ENCODE data around the gene C2CD4C.
"Not testable (repeated sequence)": the region's sequence is repeated elsewhere in the genome, so short reads cannot be mapped to it uniquely, and the experiment has no call there.

The C2CD4C gene

DNA sequence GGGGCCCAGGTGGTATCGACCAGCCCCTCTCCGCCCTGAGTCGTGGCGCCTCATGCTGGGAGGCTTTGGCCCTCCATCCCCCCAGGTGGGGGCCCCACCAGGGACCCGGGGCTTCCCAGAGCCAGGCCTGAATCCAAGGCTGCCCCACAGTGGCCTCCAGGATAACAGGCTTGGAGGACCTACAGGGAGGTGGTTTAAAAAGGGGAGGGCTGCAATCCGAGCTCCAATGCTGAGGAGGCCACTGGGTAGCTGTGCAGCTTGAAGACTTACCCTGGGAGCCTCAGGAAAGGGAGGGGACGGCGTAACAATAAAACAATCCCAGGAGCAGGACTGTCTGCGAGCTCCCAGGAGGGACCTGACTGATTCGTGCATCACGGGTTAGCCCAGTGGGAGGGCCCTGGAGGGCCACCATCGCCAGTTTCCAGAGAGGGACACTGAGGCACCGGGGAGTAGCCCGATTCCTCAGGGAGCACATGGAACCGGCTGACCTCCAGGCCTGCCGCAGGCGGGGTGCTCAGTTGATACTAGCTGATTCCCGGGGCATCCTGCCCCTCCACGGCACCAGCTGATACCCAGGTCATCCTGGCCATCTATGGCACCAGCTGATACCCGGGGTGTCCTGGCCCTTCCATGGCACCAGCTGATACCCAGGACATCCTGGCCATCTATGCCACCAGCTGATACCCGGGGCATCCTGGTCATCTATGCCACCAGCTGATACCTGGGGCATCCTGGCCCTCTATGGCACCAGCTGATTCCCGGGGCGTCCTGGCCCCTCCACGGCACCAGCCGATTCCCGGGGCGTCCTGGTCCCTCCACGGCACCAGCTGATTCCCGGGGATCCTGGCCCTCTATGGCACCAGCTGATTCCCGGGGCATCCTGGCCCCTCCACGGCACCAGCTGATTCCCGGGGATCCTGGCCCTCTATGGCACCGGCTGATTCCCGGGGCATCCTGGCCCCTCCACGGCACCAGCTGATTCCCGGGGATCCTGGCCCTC lies 3.7 kb upstream of the C2CD4C start:
- no peak for FAIRE-seq

DNA sequence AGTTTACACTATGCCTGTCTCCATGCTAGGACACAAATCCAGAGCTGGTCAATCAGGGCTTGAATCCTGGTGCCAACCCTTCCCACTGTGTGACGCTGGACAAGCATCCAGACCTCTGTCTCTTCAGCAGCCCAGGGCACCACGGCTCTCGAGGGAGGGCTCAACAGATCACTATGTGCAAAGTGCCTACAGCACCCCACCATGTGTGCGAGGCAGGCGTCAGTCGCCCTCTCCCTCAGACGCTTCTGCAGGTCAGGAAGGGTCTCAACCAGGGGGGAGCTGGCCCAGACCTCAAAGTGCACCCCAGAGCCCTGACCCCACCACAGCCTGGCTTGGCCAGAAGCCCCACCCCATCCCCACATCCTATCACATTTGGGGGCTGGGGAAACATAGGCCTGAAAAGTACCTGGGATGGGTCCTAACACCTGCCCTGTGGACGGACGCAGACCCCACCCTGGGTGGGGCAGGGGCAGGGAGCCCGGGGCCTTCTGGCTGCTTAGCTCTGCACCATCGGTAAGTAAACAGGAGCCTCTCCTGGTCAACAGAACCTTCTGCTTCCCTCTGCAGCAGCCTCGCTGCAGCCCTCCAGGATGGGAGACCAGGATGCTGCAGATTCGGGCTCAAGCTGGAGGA lies 2.9 kb upstream of the C2CD4C start:
- FAIRE-seq = no peak

GRCh38 chr19:411121-411722 lies 2.3 kb upstream of the C2CD4C start:
- FAIRE-seq = not testable (repeated sequence)

DNA sequence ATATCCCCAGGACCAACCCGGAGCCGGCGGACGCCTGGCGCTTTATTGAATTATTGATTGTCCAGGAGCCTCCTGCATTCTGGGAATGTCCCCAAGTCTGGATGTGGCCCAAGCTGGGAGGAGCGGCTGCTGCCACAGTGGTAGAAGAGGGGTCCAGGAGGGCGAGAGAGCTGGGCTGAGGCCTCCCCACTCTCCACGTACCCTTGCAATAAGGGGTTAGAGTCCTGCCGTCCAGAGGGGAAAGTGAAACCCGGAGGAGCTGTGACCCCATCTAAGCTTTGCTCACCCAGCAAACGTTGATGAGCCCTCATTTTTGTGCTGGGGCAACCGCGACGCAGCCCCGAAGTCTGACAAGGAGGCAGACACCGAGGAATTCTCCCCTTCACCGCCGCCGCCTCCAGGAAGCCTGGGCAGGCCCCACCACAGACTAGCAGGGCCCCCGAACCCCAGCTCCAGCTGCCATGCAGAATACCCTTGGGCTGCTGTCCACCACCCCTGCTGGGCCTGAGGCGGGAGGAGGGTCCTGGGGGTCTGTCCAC lies 1.4 kb upstream of the C2CD4C start:
- no peak for FAIRE-seq

DNA sequence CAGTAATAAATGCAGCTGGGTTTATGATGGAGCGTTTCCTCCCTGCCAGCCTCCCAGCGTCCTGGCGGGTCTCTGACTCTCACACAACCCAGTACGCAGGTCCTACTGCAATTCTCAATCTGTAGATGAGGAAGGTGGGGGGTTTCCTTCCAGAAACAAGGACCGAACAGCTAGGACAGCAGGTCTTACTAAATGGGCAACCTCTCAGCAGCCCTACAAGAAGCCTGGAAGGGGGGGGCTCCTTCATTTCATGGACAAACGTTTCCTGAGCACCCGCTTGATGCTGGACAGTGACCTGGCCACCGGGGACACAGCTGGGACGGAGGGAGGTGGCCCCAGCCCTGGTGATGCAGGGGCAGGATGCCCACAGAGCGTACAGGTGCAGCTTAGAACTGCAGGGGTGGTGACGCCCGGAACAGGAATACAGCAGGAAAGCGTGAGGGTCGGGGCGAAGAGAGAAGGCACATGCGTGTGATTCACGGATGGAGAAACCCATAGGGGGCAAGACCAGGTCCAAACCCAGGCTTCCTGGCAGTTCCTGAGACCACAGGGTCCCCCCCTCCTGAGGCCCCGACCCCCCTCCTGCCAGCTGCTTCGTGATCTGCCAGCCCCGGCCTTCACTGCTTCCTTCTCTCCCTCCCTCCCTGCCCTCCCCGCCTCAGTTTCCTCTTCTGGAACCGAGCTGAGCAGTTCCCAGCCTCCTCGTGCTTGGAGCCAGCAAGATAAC lies 732 bp upstream of the C2CD4C start:
- no peak for FAIRE-seq

DNA sequence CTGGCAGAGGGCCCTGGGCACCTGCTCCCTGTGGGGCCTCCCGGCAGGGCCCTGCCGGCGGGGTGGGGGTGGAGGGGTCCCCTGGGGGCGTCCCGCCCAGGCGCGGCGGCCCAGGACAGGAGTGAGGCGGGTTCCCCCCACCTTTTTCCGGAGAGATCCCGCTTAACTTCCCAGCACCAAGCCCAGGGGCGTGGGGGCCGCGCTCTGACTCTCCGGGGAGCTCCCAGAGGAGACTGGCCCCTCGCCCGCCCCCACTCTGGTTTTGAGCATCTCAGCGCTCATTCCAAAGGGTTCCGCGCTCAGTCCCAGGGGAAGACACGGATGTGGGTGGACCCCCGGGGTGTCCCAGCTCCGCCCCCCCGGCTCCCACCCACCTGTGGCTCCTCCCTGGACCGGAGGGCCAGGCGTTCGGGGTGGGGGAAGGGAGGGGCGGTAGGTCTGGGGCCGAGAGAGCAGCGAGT lies 476 bp downstream of the C2CD4C start:
- no peak for FAIRE-seq

DNA sequence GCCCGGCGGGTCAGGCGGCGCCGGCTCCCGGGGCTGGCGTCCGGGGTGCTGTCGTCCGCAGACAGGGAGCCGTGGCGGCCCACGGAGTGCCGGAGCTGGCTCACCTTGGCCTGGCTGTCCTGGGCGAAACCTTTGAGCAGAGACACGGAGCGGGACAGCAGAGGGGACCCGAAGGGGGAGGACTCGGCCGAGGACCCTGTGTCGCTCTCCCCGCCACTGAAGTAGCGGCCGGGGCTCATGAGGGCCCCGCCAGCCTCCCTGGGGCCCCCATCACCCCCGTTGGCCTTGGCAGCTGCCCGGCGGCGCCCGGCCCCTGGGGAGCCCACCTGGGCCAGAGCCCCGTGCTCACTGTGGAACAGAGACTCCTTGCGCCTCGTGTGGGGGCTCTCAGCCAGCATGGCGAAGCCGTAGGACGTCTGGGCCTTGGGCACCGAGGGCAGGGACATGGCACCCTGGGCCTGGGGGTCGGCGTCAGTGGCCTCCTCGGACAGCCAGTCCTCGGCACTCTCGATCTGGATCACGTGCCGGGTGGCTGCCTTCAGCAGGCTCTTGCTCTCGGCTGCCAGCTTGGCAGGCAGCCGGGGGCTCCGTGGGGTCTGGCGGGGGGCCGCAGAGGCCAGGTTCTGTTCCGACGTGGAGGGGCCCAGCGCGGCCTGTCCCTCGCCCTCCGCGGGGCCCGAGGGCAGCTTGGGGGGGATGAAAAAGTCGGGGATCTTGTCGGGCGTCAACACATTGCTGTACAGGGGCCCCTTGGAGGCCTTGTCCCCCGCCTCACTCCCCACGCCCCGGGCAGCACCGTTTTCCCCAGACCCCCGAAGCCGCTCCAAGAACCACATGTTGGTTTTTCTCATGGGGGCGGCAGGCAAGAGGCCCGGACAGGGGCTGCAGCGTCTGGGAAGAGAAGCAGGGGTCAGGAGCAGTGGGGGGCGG lies 1.2 kb downstream of the C2CD4C start:
- FAIRE-seq = no peak

DNA sequence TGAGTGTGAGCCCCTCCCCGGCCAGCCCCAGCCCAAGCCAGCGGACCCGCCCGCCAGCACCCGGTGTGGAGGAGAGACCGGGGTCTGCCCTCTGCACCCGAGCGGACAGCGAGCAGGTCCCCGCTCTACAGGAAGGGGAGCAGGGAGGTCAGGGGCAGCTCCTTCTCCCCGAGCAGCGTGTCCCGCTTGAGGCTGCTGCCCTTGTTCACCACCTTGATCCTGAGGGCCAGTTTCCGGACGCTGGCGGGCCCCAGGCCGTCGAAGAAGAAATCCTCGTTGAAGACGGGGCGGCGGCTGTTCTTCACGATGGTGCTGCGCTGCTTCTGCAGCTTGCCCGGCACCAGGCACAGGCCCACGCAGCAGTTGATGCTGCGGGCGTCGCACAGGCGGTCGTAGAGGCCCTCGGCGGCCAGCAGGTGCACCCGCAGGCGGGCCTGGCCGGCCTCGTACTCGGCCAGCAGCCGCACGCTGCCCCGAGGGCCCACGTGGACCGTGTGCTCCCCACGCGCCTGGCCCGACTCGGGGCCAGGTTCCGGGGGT lies 1.9 kb downstream of the C2CD4C start:
- no peak for FAIRE-seq

DNA sequence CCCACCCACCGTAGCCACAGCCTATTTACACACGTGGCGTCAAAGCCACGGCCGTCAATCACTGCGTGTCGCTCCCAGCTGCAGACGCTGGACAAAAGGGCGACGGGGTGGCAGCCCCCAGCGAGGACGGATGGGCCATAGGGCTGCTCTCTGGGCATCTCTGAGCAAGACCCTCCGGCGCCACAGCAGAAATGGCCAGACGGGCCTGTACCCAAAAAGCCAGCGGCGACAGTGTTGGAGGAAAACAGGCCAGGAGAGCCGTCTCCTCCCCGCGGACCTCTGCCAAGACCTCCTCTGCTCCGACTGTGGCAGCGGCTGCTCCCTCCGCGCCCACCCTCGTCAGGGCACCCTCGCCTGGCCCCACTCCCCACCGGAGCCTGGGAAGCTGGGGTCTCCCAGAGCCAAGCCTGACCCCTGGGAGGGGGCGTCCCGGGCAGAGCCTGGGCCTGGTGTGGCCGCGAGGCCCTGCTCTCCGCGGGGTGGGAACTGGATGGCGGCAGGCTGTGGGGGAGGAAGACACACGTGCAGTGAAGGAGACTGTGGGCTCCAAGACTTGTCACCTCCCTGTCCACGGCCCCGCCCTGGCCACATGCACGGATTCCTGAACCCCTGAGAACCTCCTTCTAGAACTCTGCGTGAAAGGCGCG lies 2.7 kb downstream of the C2CD4C start:
- FAIRE-seq = no peak

DNA sequence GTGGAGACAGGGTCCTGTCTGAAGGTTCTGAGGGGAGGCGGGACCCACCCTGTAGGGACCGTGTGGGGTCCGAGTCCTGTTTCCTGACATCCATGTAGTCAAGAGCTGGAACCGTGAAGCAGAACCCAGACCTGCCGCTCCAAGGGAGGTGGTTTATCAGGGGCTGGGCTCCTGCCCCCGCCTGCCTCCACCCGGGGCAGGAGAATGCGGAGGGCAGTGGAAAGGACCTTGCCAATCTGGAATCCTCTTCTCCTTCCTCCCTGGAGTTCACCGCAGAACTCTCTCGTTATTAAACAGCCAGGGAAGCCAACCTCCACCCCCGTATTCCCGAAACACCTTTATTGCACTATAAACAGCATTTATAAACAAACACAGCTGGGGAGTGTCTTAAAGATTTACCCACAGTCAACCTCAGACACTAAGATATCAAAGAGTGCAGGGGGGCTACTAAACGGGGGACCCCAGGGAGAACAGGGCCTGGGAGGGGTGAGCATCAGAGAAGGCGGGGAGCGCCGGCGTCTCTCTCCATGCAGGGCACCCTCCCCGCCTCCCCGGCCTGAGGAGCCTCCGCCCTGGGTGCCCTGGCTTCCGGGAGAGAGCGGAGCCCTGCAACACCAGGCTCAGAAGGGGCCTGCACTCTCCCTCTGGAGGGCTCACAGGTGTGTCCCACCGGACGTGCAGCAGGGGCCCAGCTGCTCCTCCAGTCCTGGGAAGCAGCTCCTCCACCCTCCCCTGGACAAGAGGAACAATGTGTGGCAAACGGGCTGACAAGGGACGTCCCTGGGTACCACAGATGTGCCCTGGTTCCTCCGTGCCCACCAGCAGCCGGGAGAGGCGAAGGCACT lies 3.6 kb downstream of the C2CD4C start:
- FAIRE-seq = no peak

- FAIRE-seq = no peak
Measured at GRCh38 chr19:403221-404027, 5.5 kb downstream of the C2CD4C start.

- FAIRE-seq = no peak
Measured at GRCh38 chr19:402786-403185, 6.2 kb downstream of the C2CD4C start.

DNA sequence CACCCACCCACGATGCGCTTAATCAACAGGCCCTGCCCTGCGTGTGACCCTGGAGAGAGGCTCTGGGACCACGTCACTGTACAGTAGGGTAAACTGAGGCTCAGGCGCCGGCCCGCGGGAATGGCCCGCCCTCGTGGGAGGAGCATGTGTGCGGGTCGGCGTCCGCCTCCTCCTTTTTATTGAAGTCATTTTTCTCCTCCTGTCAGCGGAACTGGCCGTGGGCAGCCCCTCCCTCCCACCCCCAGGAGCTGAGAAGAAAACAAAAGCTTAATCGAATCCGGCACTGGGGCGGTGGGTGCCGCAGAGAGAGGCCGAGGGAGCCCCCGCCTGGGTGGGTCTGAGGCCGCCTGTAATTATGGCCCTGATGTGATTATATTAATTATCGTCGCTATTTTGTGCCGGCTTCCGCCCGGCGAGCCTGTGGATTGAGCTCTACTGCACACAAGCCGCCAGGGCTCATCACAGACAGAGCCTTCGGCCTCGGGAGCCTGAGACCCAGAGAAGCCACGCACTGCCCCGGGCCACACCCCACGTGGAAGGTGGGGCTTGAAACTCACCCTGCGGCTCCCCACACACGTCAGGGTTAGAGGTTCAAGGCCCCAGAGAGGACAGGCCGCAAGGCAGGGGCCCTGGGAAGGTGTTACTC lies 7.0 kb downstream of the C2CD4C start:
- FAIRE-seq = no peak

DNA sequence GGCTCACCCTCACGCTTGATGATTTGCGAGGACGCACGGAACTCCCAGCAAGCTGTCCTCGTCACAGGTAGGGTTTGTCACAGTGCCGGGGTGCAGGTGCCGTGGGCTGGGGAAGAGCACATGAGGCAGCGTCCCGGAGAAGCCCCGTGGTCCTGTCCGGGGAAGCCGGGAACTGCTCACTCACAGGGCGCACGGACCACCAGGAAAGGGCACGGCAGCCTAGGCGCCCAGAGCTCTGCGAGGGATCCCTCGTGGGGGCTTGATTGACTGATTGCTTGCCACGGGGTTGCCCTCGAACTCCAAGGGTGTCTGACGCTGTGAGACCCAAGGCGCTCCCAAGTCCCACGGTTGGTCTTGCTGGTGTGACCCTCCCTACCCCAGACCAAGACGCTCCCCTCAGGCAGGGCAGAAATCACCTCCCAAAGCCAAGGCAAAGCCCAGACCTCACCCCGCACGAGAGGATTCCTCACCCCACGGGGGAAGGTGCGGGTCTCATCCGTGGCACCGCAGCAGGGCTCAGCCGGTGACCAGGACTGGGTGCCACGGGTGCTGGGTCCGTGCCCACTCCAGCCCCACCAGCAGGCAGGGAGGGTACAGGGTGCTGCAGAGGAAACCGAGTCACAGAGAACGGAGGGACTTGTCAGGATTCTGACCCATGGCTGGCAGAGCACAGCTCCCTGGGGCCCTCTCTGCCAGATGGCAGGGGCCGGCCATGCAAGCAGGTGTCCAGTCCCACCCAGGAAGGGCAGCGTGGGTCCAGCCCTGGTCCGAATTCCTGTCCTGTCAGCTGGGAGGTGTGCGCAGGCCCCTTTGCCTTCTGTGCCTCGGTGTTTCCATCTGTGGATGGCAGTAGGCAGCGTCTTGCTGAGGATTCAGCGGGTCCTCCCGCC lies 7.7 kb downstream of the C2CD4C start:
- FAIRE-seq = no peak

DNA sequence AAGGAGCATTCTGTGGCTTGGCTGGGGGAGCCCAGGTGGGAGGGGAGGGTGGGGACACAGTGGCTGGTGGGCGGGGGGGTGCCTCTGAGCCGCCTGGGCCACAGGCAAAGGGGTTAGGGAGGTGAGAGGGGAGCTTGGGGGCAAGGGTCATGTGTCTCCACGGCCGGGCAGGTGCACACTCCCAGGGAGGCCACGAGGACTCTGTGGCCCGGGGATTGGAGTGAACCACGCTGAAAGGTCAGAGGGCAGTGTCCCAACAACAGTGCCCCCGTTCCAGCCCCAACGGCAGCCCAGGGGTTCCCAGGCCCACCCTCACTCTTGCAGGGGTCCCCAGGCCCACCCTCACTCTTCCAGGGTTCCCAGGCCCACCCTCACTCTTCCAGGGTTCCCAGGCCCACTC lies 9.6 kb downstream of the C2CD4C start:
- FAIRE-seq = no peak

DNA sequence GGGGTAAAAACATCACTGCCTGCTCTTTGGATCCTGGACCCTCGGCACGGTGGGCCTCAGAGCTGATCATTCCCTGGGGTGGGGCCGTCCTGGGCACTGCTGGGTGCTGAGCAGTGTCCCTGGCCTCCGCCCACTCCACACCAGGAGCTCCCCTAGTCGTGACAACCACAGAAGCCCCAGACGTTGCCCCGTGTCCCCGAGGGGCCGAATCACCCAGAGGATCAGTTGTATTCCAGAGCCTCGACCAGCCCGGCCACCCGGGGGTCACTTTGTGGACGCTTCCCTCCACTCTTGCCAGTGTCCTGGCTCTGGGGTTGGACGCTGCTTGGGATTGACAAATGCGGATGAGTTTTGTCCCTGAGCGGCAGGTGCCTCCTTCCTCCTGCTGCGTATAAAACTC lies 10.2 kb downstream of the C2CD4C start:
- no peak for FAIRE-seq

Measured in endometrium (tissue), 2 donors.